SK-N-SH (cell line): ENCODE measurements around the gene SDS.

Source experiments
- EP300 ChIP-seq, 2 experiments: IDR thresholded peaks; 2 replicates each; pipeline versions ENCODE4 v1.4.0 to v1.6.1; 2012; ENCODE audit warnings: borderline replicate concordance in 1 of 2, low read depth in 1 of 2, low read length in 1 of 2
- GABPA ChIP-seq: IDR thresholded peaks from 2 replicates; pipeline ENCODE4 v1.4.0; 2012; ENCODE audit warnings: low read depth, mild to moderate bottlenecking
- POLR2AphosphoS5 ChIP-seq: IDR thresholded peaks from 2 replicates; pipeline ENCODE4 v1.6.1; 2012; ENCODE audit warnings: low read depth, low read length
- RCOR1 ChIP-seq: fragments of 150-350 bp; IDR thresholded peaks from 2 replicates; pipeline ENCODE4 v1.6.1; 2017; ENCODE audit warnings: antibody characterized with exemption, low read length
- RFX5 ChIP-seq: IDR thresholded peaks from 2 replicates; pipeline ENCODE4 v1.6.1; 2012; ENCODE audit warnings: mild to moderate bottlenecking, improper control_type of control experiment, low read length
- SIN3A ChIP-seq: IDR thresholded peaks from 2 replicates; pipeline ENCODE4 v1.6.1; 2012; ENCODE audit warnings: low read depth, mild to moderate bottlenecking, low read length, moderate library complexity, borderline replicate concordance
- TAF1 ChIP-seq: IDR thresholded peaks from 2 replicates; pipeline ENCODE4 v1.6.1; 2012; ENCODE audit warnings: low read depth, mild to moderate bottlenecking, low read length, moderate library complexity, borderline replicate concordance
- TEAD4 ChIP-seq: IDR thresholded peaks from 2 replicates; pipeline ENCODE4 v1.4.0; 2012; ENCODE audit warnings: mild to moderate bottlenecking, borderline replicate concordance; ENCODE audit not compliant: insufficient read depth
- TF ChIP-seq, protein P1 (sequence below): IDR thresholded peaks from 2 replicates; pipeline ENCODE4 v1.6.1; 2012; ENCODE audit warnings: mild to moderate bottlenecking, low read depth, low read length, moderate library complexity
- TF ChIP-seq, protein P2 (sequence below): fragments of 200-600 bp; sonication (generic); IDR thresholded peaks from 2 replicates; pipeline ENCODE4 v1.6.1; 2017; ENCODE audit warnings: antibody characterized with exemption, mild to moderate bottlenecking, moderate library complexity
- TF ChIP-seq, protein P3 (sequence below): IDR thresholded peaks from 2 replicates; pipeline ENCODE4; 2012
- TF ChIP-seq, protein P4 (sequence below): IDR thresholded peaks from 2 replicates; pipeline ENCODE4 v1.4.0; 2012; ENCODE audit warnings: low read depth, borderline replicate concordance
- TF ChIP-seq, protein P5 (sequence below): IDR thresholded peaks from 2 replicates; pipeline ENCODE4 v1.4.0; 2012; ENCODE audit warnings: low read depth
- TF ChIP-seq, protein P6 (sequence below): fragments of 150-350 bp; IDR thresholded peaks from 2 replicates; pipeline ENCODE4 v1.6.1; 2017; ENCODE audit warnings: antibody characterized with exemption, low read length, low read depth, borderline replicate concordance

DNA sequence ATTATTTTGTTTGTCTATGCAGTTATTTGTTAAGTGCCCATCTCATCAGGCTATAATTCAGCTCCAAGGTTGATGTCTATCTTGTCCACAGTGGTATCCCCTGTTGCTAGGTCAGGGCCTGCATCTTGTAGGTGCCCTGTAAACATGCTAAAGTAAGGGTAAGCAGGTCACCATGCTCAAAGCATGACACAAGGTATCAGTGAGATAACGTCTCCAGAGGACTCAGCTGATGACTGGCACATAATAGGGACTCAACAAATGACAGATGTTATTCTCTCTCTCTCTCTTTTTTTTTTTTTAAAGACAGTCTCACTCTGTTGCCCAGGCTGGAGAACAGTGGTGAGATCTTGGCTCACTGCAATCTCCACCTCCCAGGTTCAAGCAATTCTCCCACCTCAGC lies 20.8 kb upstream of the SDS start:
- TF ChIP-seq, protein P1, sequence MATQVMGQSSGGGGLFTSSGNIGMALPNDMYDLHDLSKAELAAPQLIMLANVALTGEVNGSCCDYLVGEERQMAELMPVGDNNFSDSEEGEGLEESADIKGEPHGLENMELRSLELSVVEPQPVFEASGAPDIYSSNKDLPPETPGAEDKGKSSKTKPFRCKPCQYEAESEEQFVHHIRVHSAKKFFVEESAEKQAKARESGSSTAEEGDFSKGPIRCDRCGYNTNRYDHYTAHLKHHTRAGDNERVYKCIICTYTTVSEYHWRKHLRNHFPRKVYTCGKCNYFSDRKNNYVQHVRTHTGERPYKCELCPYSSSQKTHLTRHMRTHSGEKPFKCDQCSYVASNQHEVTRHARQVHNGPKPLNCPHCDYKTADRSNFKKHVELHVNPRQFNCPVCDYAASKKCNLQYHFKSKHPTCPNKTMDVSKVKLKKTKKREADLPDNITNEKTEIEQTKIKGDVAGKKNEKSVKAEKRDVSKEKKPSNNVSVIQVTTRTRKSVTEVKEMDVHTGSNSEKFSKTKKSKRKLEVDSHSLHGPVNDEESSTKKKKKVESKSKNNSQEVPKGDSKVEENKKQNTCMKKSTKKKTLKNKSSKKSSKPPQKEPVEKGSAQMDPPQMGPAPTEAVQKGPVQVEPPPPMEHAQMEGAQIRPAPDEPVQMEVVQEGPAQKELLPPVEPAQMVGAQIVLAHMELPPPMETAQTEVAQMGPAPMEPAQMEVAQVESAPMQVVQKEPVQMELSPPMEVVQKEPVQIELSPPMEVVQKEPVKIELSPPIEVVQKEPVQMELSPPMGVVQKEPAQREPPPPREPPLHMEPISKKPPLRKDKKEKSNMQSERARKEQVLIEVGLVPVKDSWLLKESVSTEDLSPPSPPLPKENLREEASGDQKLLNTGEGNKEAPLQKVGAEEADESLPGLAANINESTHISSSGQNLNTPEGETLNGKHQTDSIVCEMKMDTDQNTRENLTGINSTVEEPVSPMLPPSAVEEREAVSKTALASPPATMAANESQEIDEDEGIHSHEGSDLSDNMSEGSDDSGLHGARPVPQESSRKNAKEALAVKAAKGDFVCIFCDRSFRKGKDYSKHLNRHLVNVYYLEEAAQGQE = no peak
- no peak for TF ChIP-seq POLR2AphosphoS5
- TF ChIP-seq, protein P2, sequence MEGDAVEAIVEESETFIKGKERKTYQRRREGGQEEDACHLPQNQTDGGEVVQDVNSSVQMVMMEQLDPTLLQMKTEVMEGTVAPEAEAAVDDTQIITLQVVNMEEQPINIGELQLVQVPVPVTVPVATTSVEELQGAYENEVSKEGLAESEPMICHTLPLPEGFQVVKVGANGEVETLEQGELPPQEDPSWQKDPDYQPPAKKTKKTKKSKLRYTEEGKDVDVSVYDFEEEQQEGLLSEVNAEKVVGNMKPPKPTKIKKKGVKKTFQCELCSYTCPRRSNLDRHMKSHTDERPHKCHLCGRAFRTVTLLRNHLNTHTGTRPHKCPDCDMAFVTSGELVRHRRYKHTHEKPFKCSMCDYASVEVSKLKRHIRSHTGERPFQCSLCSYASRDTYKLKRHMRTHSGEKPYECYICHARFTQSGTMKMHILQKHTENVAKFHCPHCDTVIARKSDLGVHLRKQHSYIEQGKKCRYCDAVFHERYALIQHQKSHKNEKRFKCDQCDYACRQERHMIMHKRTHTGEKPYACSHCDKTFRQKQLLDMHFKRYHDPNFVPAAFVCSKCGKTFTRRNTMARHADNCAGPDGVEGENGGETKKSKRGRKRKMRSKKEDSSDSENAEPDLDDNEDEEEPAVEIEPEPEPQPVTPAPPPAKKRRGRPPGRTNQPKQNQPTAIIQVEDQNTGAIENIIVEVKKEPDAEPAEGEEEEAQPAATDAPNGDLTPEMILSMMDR = no peak
- TF ChIP-seq, protein P3, sequence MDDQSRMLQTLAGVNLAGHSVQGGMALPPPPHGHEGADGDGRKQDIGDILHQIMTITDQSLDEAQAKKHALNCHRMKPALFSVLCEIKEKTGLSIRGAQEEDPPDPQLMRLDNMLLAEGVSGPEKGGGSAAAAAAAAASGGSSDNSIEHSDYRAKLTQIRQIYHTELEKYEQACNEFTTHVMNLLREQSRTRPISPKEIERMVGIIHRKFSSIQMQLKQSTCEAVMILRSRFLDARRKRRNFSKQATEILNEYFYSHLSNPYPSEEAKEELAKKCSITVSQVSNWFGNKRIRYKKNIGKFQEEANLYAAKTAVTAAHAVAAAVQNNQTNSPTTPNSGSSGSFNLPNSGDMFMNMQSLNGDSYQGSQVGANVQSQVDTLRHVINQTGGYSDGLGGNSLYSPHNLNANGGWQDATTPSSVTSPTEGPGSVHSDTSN = no peak
- no peak for TF ChIP-seq TEAD4
- TF ChIP-seq, protein P4, sequence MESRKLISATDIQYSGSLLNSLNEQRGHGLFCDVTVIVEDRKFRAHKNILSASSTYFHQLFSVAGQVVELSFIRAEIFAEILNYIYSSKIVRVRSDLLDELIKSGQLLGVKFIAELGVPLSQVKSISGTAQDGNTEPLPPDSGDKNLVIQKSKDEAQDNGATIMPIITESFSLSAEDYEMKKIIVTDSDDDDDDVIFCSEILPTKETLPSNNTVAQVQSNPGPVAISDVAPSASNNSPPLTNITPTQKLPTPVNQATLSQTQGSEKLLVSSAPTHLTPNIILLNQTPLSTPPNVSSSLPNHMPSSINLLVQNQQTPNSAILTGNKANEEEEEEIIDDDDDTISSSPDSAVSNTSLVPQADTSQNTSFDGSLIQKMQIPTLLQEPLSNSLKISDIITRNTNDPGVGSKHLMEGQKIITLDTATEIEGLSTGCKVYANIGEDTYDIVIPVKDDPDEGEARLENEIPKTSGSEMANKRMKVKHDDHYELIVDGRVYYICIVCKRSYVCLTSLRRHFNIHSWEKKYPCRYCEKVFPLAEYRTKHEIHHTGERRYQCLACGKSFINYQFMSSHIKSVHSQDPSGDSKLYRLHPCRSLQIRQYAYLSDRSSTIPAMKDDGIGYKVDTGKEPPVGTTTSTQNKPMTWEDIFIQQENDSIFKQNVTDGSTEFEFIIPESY = no peak
- no peak for TF ChIP-seq GABPA
- no peak for TF ChIP-seq RFX5
- TF ChIP-seq SIN3A = no peak
- no peak for TF ChIP-seq RCOR1
- TF ChIP-seq TAF1 = no peak
- no peak for TF ChIP-seq EP300 (IDR thresholded peaks at IDR 0.05; ENCODE audit: borderline replicate concordance in 1 of 2, low read depth in 1 of 2, low read length in 1 of 2)
- TF ChIP-seq, protein P5, sequence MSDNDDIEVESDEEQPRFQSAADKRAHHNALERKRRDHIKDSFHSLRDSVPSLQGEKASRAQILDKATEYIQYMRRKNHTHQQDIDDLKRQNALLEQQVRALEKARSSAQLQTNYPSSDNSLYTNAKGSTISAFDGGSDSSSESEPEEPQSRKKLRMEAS = no peak
- TF ChIP-seq, protein P6, sequence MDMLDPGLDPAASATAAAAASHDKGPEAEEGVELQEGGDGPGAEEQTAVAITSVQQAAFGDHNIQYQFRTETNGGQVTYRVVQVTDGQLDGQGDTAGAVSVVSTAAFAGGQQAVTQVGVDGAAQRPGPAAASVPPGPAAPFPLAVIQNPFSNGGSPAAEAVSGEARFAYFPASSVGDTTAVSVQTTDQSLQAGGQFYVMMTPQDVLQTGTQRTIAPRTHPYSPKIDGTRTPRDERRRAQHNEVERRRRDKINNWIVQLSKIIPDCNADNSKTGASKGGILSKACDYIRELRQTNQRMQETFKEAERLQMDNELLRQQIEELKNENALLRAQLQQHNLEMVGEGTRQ = no peak
